Neural progenitor cell (in vitro differentiated cells): Measurements from ENCODE around the gene IFT172. TPM values are rescaled to one million over a fixed set of nuclear protein-coding genes. Genes with fewer than 3 reads are reported as not detected.

Source experiments
- DNase-seq: peaks from one replicate; pipeline ENCODE4 v3.0.0-alpha.2; 2016; ENCODE audit warnings: low spot score
- H2AFZ ChIP-seq: fragments of 200-600 bp; sonication (generic); replicated peaks from 2 replicates; pipeline ENCODE4 v1.6.1; 2016; ENCODE audit warnings: antibody characterized with exemption
- H3F3A ChIP-seq: fragments of 200-600 bp; sonication (generic); 2 replicates; pipeline ENCODE4 v1.6.1; 2016; ENCODE audit warnings: antibody characterized with exemption, low read depth
- H3K27ac ChIP-seq: fragments of 200-600 bp; sonication (generic); 2 replicates; pipeline ENCODE4 v1.5.1; 2016; ENCODE audit warnings: mild to moderate bottlenecking
- H3K27me3 ChIP-seq: fragments of 200-600 bp; sonication (generic); 2 replicates; pipeline ENCODE4 v1.6.1; 2016; ENCODE audit warnings: mild to moderate bottlenecking, moderate library complexity
- H3K36me3 ChIP-seq: fragments of 200-600 bp; sonication (generic); 2 replicates; pipeline ENCODE4 v1.5.1; 2016
- H3K4me1 ChIP-seq: fragments of 200-600 bp; sonication (generic); 2 replicates; pipeline ENCODE4 v1.6.1; 2016; ENCODE audit warnings: mixed run types
- H3K4me2 ChIP-seq: fragments of 200-600 bp; sonication (generic); 2 replicates; pipeline ENCODE4 v1.6.1; 2016
- H3K4me3 ChIP-seq: fragments of 200-600 bp; sonication (generic); 2 replicates; pipeline ENCODE4 v1.5.1; 2016
- H3K79me2 ChIP-seq: fragments of 200-600 bp; sonication (generic); 2 replicates; pipeline ENCODE4 v1.6.1; 2016; ENCODE audit warnings: low read depth
- H3K9ac ChIP-seq: fragments of 200-600 bp; sonication (generic); 2 replicates; pipeline ENCODE4 v1.6.1; 2016
- H3K9me3 ChIP-seq: fragments of 200-600 bp; sonication (generic); 2 replicates; pipeline ENCODE4 v1.5.1; 2016; ENCODE audit warnings: low read depth
- H4K20me1 ChIP-seq: fragments of 200-600 bp; sonication (generic); 2 replicates; pipeline ENCODE4 v1.6.1; 2016; ENCODE audit warnings: low read depth
- H3K27ac Mint-ChIP-seq: 3 replicates; pipeline ENCODE4 v1.8.0; 2021; ENCODE audit warnings: mixed read lengths
- H3K27me3 Mint-ChIP-seq: 2 replicates; pipeline ENCODE4 v1.8.0; 2022; ENCODE audit warnings: low read depth, mild to moderate bottlenecking, inconsistent platforms, moderate library complexity, mixed read lengths; ENCODE audit not compliant: insufficient read depth
- H3K36me3 Mint-ChIP-seq: 3 replicates; pipeline ENCODE4 v1.8.0; 2021; ENCODE audit warnings: mixed read lengths
- H3K4me1 Mint-ChIP-seq: 3 replicates; pipeline ENCODE4 v1.8.0; 2021; ENCODE audit warnings: mixed read lengths
- H3K4me3 Mint-ChIP-seq: 3 replicates; pipeline ENCODE4 v1.8.0; 2021; ENCODE audit warnings: mild to moderate bottlenecking, moderate library complexity, mixed read lengths
- H3K9me3 Mint-ChIP-seq: 3 replicates; pipeline ENCODE4 v1.8.0; 2020; ENCODE audit warnings: mixed read lengths
- EZH2 ChIP-seq: fragments of 200-600 bp; sonication (generic); IDR thresholded peaks from 2 replicates; pipeline ENCODE4 v1.6.1; 2017; ENCODE audit warnings: antibody characterized with exemption, mild to moderate bottlenecking, moderate library complexity
- EZH2phosphoT487 ChIP-seq: fragments of 200-600 bp; sonication (generic); IDR thresholded peaks from 2 replicates; pipeline ENCODE4 v1.6.1; 2017; ENCODE audit warnings: antibody characterized with exemption
- total RNA-seq: library from RNA; depleted of rRNA; stranded (reverse); fragments of >200 nt; gene quantifications from 2 replicates; pipeline ENCODE4 v1.2.3, GENCODE V29; 2015; ENCODE audit warnings: low replicate concordance
- TF ChIP-seq, protein P1 (sequence below): fragments of 200-600 bp; sonication (generic); IDR thresholded peaks from 2 replicates; pipeline ENCODE4 v1.5.1; 2017; ENCODE audit warnings: antibody characterized with exemption, mild to moderate bottlenecking

IFT172 gene
- total RNA-seq, 1 donor from 2014 or later = 20.3 TPM

DNA sequence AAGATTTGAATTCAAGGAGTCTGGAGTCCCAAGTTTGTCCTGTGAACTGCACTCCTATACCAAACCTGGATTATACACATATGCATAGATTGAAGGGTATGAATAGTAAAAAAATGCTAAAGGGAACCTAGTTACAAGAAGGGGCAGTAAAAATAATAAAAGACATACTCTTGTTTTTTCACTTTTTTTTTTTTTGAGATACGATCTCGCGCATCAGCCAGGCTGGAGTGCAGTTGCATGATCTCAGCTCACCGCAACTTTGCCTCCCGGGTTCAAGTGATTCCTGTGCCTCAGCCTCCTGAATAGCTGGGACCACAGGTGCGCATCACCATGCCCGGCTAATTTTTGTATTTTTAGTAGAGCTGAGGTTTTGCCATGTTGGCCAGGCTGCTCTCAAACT, 25.1 kb downstream of the IFT172 start:
- H3K27me3 Mint-ChIP-seq = peaks cover 2% of the 10 kb centered on the region
- Histone ChIP-seq H3K27me3 (no peaks in the 10 kb centered on the region), H3K27ac (no peak overlapping the region), H3K4me2 (no peak overlapping the region), H2AFZ (no peak overlapping the region), H3F3A (no peaks in the 10 kb centered on the region), H3K79me2 (no peaks in the 10 kb centered on the region), H3K9me3 (no peaks in the 10 kb centered on the region), H4K20me1 (no peaks in the 10 kb centered on the region), H3K9ac (no peak overlapping the region), H3K36me3 (no peaks in the 10 kb centered on the region), H3K4me3 (no peak overlapping the region), H3K4me1 (no peaks in the 10 kb centered on the region)
- H3K9me3 Mint-ChIP-seq = no peaks in the 10 kb centered on the region
- H3K4me3 Mint-ChIP-seq = no peak overlapping the region
- no peaks in the 10 kb centered on the region for H3K4me1 Mint-ChIP-seq
- TF ChIP-seq EZH2 (no peak), EZH2phosphoT487 (no peak)
- TF ChIP-seq, protein P1, sequence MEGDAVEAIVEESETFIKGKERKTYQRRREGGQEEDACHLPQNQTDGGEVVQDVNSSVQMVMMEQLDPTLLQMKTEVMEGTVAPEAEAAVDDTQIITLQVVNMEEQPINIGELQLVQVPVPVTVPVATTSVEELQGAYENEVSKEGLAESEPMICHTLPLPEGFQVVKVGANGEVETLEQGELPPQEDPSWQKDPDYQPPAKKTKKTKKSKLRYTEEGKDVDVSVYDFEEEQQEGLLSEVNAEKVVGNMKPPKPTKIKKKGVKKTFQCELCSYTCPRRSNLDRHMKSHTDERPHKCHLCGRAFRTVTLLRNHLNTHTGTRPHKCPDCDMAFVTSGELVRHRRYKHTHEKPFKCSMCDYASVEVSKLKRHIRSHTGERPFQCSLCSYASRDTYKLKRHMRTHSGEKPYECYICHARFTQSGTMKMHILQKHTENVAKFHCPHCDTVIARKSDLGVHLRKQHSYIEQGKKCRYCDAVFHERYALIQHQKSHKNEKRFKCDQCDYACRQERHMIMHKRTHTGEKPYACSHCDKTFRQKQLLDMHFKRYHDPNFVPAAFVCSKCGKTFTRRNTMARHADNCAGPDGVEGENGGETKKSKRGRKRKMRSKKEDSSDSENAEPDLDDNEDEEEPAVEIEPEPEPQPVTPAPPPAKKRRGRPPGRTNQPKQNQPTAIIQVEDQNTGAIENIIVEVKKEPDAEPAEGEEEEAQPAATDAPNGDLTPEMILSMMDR = no peak
- DNase-seq = no peak
- no peak overlapping the region for H3K27ac Mint-ChIP-seq
- peaks cover 9% of the 10 kb centered on the region for H3K36me3 Mint-ChIP-seq

DNA sequence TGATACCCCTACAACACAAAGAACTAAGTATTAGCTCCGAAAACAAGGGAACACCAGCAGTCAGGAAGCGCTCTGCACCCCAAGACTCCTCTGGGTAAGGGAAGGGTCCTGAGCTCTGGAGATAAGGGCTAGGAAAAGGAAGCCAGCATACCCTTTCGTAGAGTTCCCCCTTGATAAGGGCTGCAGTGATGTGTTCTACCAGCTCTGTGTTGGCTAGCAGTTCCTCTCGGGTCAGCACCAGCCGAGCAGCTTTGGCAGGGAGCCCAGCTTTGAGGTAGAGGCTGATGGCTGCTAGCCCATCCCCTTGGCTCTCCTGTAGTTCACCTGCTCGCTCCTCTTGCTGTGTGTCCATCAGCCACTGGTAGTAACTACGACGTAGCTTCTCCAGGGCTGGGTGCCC, 28.4 kb downstream of the IFT172 start:
- no peak overlapping the region for H3K27ac ChIP-seq
- Mint-ChIP-seq H3K27me3 (peaks cover 4% of the 10 kb centered on the region), H3K9me3 (no peaks in the 10 kb centered on the region)

DNA sequence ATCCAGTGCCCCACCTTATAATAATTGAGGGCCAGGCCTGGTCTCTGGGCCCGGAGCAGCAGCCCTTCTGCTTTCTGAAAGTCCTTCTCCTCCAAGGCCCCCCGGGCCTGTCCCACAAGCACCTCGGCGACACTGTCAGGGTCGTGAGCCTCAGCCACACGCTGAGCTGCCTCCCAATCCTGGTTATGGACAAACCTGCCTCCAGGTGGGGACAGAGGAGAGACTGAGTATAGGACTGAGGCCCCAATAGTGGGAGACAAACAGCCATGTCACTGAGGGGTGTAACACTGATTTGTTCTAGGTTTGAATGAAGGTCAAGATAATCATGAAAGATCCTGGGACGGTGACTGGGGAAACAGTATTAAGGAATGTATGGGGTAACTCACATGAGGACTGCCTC, 35.6 kb downstream of the IFT172 start:
- no peak overlapping the region for H3K4me3 Mint-ChIP-seq
- H3K79me2 ChIP-seq = no peaks in the 10 kb centered on the region
- no peaks in the 10 kb centered on the region for H3K9me3 Mint-ChIP-seq
- H3K4me1 Mint-ChIP-seq = no peaks in the 10 kb centered on the region
- H3K4me3 ChIP-seq = no peak overlapping the region
- no peaks in the 10 kb centered on the region for H3K9me3 ChIP-seq
- H4K20me1 ChIP-seq = no peaks in the 10 kb centered on the region
- no peak for DNase-seq
- no peak overlapping the region for H3K4me2 ChIP-seq
- peaks cover 15% of the 10 kb centered on the region for H3K36me3 Mint-ChIP-seq
- H3K4me1 ChIP-seq = no peaks in the 10 kb centered on the region
- peak overlapping the region; percentile 38 for H3K27ac Mint-ChIP-seq
- TF ChIP-seq EZH2 (no peak), EZH2phosphoT487 (no peak)
- TF ChIP-seq, protein P1 = no peak
- H3K9ac ChIP-seq = no peak overlapping the region
- no peaks in the 10 kb centered on the region for H3K27me3 ChIP-seq
- H3K36me3 ChIP-seq = no peaks in the 10 kb centered on the region
- peaks cover 4% of the 10 kb centered on the region for H3K27me3 Mint-ChIP-seq
- H3K27ac ChIP-seq = no peak overlapping the region
- no peak overlapping the region for H2AFZ ChIP-seq
- H3F3A ChIP-seq = no peaks in the 10 kb centered on the region

More for the DNA sequence above, 28.4 kb downstream of the IFT172 start:
- H3K4me2 ChIP-seq = no peak overlapping the region
- no peaks in the 10 kb centered on the region for H3K79me2 ChIP-seq
- no peaks in the 10 kb centered on the region for H3K9me3 ChIP-seq
- no peaks in the 10 kb centered on the region for H3K27me3 ChIP-seq
- no peak overlapping the region for H3K4me3 ChIP-seq
- H2AFZ ChIP-seq = no peak overlapping the region
- no peak for DNase-seq
- H4K20me1 ChIP-seq = no peaks in the 10 kb centered on the region
- Mint-ChIP-seq H3K27ac (no peak overlapping the region), H3K4me1 (no peaks in the 10 kb centered on the region), H3K4me3 (no peak overlapping the region), H3K36me3 (peaks cover 12% of the 10 kb centered on the region)
- TF ChIP-seq EZH2phosphoT487 (no peak), EZH2 (no peak)
- TF ChIP-seq, protein P1 = no peak
- no peak overlapping the region for H3K9ac ChIP-seq
- no peaks in the 10 kb centered on the region for H3F3A ChIP-seq
- no peaks in the 10 kb centered on the region for H3K36me3 ChIP-seq
- H3K4me1 ChIP-seq = no peaks in the 10 kb centered on the region
